GM21423 (cell line): ENCODE measurements around the gene OR5A2.
"Not testable (repeated sequence)": the region's sequence is repeated elsewhere in the genome, so short reads cannot be mapped to it uniquely, and the experiment has no call there.

Experiments
- ATAC-seq: cut with Tn5 transposase; IDR thresholded peaks from one replicate; pipeline ENCODE4 v1.9.1; 2021; ENCODE audit warnings: mild to moderate bottlenecking, moderate library complexity; ENCODE audit not compliant: unreplicated experiment

The OR5A2 gene

GRCh38 chr11:59394186-59394585 lies 32.0 kb downstream of the OR5A2 start:
- ATAC-seq: no peak

GRCh38 chr11:59380263-59381059 lies 45.8 kb downstream of the OR5A2 start:
- ATAC-seq: peak; percentile 97

GRCh38 chr11:59372324-59372723 lies 53.9 kb downstream of the OR5A2 start:
- not testable (repeated sequence) for ATAC-seq

- no peak for ATAC-seq
Observed at GRCh38 chr11:59368238-59369022, 57.8 kb downstream of the OR5A2 start.
